ENCODE data around the gene GRHL3.

GRHL3 gene

DNA sequence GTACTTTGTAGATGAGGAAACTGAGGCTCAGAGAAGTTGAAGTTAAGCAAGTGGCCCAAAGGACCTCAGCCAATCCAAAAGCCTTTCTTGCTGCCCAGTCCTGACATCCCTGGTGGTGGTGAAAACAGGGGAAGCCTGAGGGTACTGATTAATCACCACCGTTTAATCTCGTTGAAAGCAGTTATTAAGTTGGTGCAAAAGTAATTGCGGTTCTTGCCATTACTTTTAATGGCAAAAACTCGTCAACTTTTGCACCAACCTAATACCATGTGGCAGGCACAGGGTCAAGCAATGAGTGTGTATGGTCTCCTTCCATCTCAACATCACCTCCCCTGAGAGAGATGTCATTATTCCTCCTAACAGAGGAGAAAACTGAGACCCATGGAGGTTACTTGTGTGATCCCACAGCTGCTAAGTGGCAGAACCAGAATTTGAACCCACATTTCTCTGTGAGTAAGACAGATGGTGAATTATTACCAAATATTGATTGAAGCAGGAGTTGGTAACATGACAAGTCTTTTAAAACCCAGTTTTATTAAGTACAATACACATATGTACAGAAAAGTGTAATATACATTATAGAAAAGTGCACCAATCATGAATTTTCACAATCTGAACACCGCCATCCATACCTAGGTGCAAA lies 39.4 kb upstream of the GRHL3 start:
- no peak for FAIRE-seq
- no peak for DNase-seq (ENCODE audit: insufficient read length, low spot score)
- TF ChIP-seq, protein P1, sequence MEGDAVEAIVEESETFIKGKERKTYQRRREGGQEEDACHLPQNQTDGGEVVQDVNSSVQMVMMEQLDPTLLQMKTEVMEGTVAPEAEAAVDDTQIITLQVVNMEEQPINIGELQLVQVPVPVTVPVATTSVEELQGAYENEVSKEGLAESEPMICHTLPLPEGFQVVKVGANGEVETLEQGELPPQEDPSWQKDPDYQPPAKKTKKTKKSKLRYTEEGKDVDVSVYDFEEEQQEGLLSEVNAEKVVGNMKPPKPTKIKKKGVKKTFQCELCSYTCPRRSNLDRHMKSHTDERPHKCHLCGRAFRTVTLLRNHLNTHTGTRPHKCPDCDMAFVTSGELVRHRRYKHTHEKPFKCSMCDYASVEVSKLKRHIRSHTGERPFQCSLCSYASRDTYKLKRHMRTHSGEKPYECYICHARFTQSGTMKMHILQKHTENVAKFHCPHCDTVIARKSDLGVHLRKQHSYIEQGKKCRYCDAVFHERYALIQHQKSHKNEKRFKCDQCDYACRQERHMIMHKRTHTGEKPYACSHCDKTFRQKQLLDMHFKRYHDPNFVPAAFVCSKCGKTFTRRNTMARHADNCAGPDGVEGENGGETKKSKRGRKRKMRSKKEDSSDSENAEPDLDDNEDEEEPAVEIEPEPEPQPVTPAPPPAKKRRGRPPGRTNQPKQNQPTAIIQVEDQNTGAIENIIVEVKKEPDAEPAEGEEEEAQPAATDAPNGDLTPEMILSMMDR (IDR thresholded peaks at IDR 0.05; ENCODE audit: insufficient read depth, missing control alignments) = no peak

DNA sequence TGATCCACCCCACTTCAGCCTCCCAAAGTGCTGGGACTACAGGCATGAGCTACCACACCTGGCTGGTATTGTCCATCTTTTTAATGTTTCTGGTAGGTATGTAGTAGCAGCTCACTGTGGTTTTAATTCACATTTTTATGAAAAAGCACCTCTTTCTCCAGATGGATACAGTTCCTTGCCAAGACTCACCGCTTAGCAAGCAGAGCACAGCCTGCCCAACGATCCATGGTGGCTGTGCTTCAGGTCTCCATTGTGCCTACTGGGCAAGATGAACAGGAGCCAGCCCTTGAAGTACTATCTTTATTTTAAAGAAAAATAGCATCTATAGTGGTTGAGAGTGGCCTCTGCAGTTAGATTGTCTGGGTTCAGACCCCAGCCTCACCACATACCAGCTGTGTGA lies 37.6 kb upstream of the GRHL3 start:
- TF ChIP-seq, protein P1 (IDR thresholded peaks at IDR 0.05; ENCODE audit: insufficient read depth, missing control alignments) = no peak
- FAIRE-seq = no peak
- DNase-seq (ENCODE audit: insufficient read length, low spot score) = no peak

DNA sequence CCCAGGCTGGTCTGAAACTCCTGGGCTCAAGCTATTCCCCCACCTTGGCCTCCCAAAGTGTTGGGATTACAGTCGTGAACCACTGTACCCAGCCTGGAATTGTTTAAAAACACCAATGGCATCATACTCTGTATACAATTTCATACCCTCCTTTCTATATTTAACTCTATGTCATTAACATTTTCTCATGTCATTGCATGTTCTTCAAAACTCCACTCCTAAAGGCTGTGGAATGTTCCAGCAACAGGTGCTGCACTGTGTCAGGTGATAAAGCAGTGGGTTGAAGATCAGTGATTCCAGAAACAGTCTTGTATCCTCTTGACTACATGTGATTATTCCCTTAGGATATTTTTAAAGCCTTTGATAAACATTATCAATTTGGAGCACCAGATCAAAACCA lies 36.7 kb upstream of the GRHL3 start:
- FAIRE-seq = no peak
- TF ChIP-seq, protein P1 (IDR thresholded peaks at IDR 0.05; ENCODE audit: insufficient read depth, missing control alignments) = no peak
- no peak for DNase-seq (ENCODE audit: insufficient read length, low spot score)

DNA sequence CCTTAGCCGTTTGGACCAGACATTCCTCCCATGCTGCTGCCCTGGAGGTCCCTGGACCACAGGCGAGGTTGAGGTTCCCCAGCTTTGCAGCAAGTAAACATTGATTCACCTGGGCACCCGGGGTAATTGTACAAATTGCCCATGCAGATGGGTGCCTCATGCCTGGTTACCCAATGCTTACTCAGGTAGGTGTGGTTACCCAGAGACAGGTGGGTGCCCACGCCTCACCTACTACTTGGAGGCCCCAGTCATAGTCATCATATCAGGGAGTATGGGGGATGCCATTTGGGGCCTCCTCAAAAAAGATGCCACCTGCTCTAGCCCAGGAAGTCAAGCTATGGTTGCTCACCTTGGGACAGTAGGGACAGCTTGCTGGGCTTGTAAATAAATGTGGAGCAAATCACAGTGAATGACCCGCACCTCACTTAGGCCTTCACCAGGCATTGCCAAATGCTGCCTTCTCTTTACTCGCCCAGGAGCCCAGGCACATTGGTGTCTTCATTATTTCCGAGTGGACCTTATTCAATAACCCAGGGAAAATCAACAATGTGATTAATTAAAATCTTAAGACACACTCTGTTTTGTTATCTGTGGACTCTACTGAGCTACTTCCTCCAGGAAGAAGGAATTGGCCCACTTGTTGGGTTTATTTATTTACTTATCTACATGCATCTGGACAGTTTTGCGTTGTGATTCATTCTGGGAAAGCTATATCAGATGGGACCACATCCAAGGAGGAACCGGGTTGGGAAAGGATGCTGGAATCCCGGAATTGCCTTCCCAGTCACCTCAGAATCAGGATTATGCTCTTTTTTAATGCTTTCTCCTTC lies 35.6 kb upstream of the GRHL3 start:
- TF ChIP-seq, protein P1 (IDR thresholded peaks at IDR 0.05; ENCODE audit: insufficient read depth, missing control alignments) = no peak
- FAIRE-seq = no peak
- DNase-seq (ENCODE audit: insufficient read length, low spot score) = no peak

DNA sequence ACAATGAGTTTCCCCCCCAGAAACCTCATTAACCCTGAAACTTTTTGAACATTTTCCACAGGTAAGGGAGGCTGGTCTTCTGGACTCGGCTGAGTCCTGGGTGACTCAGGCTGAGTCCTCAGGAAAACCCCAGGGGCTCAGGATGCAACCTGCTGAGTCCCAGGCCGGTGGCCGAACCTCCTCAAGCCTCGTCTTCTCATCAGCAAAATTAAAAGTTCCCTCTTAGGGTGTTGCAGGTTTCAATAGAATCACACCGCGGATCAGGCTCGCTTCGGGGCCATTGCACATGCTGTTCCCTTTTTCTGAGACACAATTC lies 35.0 kb upstream of the GRHL3 start:
- FAIRE-seq (no peak), DNase-seq (ENCODE audit: insufficient read length, low spot score) (no peak)
- TF ChIP-seq, protein P1 (IDR thresholded peaks at IDR 0.05; ENCODE audit: insufficient read depth, missing control alignments) = no peak

DNA sequence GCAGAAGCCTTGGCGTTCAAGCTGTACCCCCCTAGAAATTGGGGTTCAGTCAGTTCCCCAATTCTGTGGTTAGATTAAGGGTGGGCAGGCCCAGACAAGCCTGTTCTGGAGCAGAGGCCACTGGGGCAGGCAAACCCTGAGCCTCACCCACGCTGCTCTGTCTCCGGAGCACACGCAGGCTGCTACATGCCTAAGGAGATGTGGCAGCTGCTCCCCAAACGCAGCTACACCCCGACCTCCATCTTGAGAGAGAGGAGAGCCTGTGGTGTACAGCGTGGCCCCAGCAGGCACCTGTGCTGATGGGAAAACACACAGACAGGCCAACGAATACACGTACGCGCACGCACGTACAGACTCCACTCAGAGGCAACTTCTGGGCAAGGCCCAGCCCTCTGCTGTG lies 33.9 kb upstream of the GRHL3 start:
- FAIRE-seq (no peak), DNase-seq (ENCODE audit: insufficient read length, low spot score) (no peak)
- TF ChIP-seq, protein P1 (IDR thresholded peaks at IDR 0.05; ENCODE audit: insufficient read depth, missing control alignments) = no peak

All from D721Med (cell line).